H1 (cell line): ENCODE results near the gene SLC38A10. TPM values are rescaled to one million over a fixed set of nuclear protein-coding genes. Genes with fewer than 3 reads are reported as not detected.

Experiments used
- CTCF ChIA-PET: fragments of 300-600 bp; sonication (Branson Sonifier 250); formaldehyde crosslinking; loops from one replicate; lab custom pipeline; 2021; ENCODE audit not compliant: partially characterized antibody; lab: Charles Lee
- POLR2A ChIA-PET: fragments of 300-600 bp; sonication (Branson Sonifier 250); formaldehyde crosslinking; loops from one replicate; lab custom pipeline; 2021; ENCODE audit warnings: inconsistent platforms; ENCODE audit not compliant: partially characterized antibody; lab: Charles Lee
- DNase-seq, 2 experiments: peaks; one replicate each; pipeline versions ENCODE4 v3.0.0 to v3.0.0-alpha.2; 2010 to 2022; ENCODE audit warnings: low spot score in 2 of 2, low read depth in 1 of 2, mixed read lengths in 1 of 2
- FAIRE-seq: peaks from 2 replicates; lab custom pipeline; 2011; peaks lifted over from hg19 to GRCh38; lab: Jason Lieb, UNC
- H2AFZ ChIP-seq: 2 replicates; pipeline ENCODE4 v1.8.1; 2012; ENCODE audit warnings: low read length, inconsistent platforms
- H2AK5ac ChIP-seq: 2 replicates; pipeline ENCODE4 v1.6.1; 2013; ENCODE audit warnings: low read depth, low read length
- H2BK120ac ChIP-seq: replicated peaks from 2 replicates; pipeline ENCODE3; 2013; ENCODE audit warnings: low read depth, low read length, inconsistent platforms
- H2BK12ac ChIP-seq: 2 replicates; pipeline ENCODE4 v1.6.1; 2013; ENCODE audit warnings: low read depth, low read length
- H2BK15ac ChIP-seq: 2 replicates; pipeline ENCODE4 v1.6.1; 2013; ENCODE audit warnings: low read length
- H2BK20ac ChIP-seq: 2 replicates; pipeline ENCODE4 v1.6.1; 2013; ENCODE audit warnings: low read length
- H2BK5ac ChIP-seq: 2 replicates; pipeline ENCODE4 v1.6.1; 2013; ENCODE audit warnings: low read depth, low read length
- H3K14ac ChIP-seq: 2 replicates; pipeline ENCODE4 v1.6.1; 2013; ENCODE audit warnings: inconsistent platforms; ENCODE audit not compliant: insufficient read length
- H3K18ac ChIP-seq: 2 replicates; pipeline ENCODE4 v1.6.1; 2013; ENCODE audit warnings: low read length; ENCODE audit errors: extremely low read depth
- H3K23ac ChIP-seq: 2 replicates; pipeline ENCODE4 v1.6.1; 2013; ENCODE audit warnings: inconsistent platforms; ENCODE audit not compliant: insufficient read length
- H3K23me2 ChIP-seq: 2 replicates; pipeline ENCODE4 v1.6.1; 2013; ENCODE audit warnings: low read depth, low read length
- H3K27ac ChIP-seq: 2 replicates; pipeline ENCODE4 v1.6.1; 2011; ENCODE audit warnings: low read depth, low read length, inconsistent platforms
- H3K27me3 ChIP-seq, 4 experiments: replicated peaks in 1 of 4; 1 replicate in 1 of 4; 2 replicates in 3 of 4; pipeline versions ENCODE4 v1.6.1 to v1.8.1; 2011 to 2013; ENCODE audit warnings: low read length in 3 of 4, mild to moderate bottlenecking in 3 of 4, inconsistent platforms in 2 of 4, mixed read lengths in 2 of 4, moderate library complexity in 1 of 4; ENCODE audit not compliant: control insufficient read depth in 3 of 4, insufficient read depth in 3 of 4; ENCODE audit errors: extremely low read depth in 1 of 4
- H3K36me3 ChIP-seq, 4 experiments: 2 replicates each; pipeline versions ENCODE4 v1.6.1 to v1.8.1; 2011 to 2013; ENCODE audit warnings: mild to moderate bottlenecking in 4 of 4, low read length in 3 of 4, moderate library complexity in 2 of 4, control low read depth in 1 of 4, inconsistent platforms in 1 of 4; ENCODE audit not compliant: insufficient read depth in 4 of 4, control insufficient read depth in 2 of 4
- H3K4ac ChIP-seq: replicated peaks from 2 replicates; pipeline ENCODE3; 2013; ENCODE audit warnings: low read length, low read depth, mixed read lengths, inconsistent platforms; ENCODE audit not compliant: insufficient read length
- H3K4me1 ChIP-seq, 4 experiments: replicated peaks in 1 of 4; 1 replicate in 1 of 4; 2 replicates in 3 of 4; pipeline versions ENCODE4 v1.6.1 to v1.8.1; 2011 to 2013; ENCODE audit warnings: low read length in 3 of 4, inconsistent platforms in 2 of 4, mixed read lengths in 1 of 4; ENCODE audit not compliant: insufficient read depth in 4 of 4, control insufficient read depth in 3 of 4
- H3K4me2 ChIP-seq, 2 experiments: 2 replicates each; pipeline versions ENCODE4 v1.6.1 to v1.8.1; 2011 to 2013; ENCODE audit warnings: low read depth in 2 of 2, low read length in 2 of 2, control low read depth in 1 of 2, inconsistent platforms in 1 of 2, mild to moderate bottlenecking in 1 of 2; ENCODE audit not compliant: insufficient read depth in 1 of 2
- H3K4me3 ChIP-seq, 4 experiments: fragments of 200-600, 300-600 bp in 1 of 4; sonication (generic), shearing (Covaris generic), sonication (Bioruptor Twin) in 1 of 4; 2 replicates each; pipeline versions ENCODE4 v1.5.1 to v1.8.1; 2011 to 2016; ENCODE audit warnings: low read length in 4 of 4, low read depth in 3 of 4, control low read depth in 2 of 4, inconsistent platforms in 2 of 4, mild to moderate bottlenecking in 2 of 4, mixed read lengths in 1 of 4, moderate library complexity in 1 of 4; ENCODE audit not compliant: insufficient read depth in 2 of 4; ENCODE audit errors: extremely low read depth in 1 of 4
- H3K56ac ChIP-seq: replicated peaks from 2 replicates; pipeline ENCODE3; 2013; ENCODE audit warnings: low read depth, mild to moderate bottlenecking, mixed read lengths, low read length, inconsistent platforms; ENCODE audit not compliant: insufficient read length
- H3K79me1 ChIP-seq: 2 replicates; pipeline ENCODE4 v1.6.1; 2013; ENCODE audit warnings: low read depth, low read length, control low read depth
- H3K79me2 ChIP-seq, 2 experiments: 2 replicates each; pipeline versions ENCODE4 v1.6.1 to v1.8.1; 2012 to 2013; ENCODE audit warnings: low read length in 2 of 2, mild to moderate bottlenecking in 2 of 2, inconsistent platforms in 1 of 2; ENCODE audit not compliant: insufficient read depth in 2 of 2, control insufficient read depth in 1 of 2
- H3K9ac ChIP-seq, 4 experiments: replicated peaks in 1 of 4; 1 replicate in 1 of 4; 2 replicates in 3 of 4; pipeline versions ENCODE4 v1.6.1 to v1.8.1; 2011 to 2013; ENCODE audit warnings: low read depth in 3 of 4, low read length in 3 of 4, control low read depth in 2 of 4, mild to moderate bottlenecking in 2 of 4, moderate library complexity in 2 of 4, inconsistent platforms in 1 of 4; ENCODE audit errors: extremely low read depth in 1 of 4
- H3K9me3 ChIP-seq, 2 experiments: 2 replicates each; pipeline versions ENCODE4 v1.6.1 to v1.8.1; 2012 to 2013; ENCODE audit warnings: mild to moderate bottlenecking in 2 of 2, moderate library complexity in 2 of 2, control low read depth in 1 of 2, inconsistent platforms in 1 of 2, low read depth in 1 of 2, low read length in 1 of 2, mixed read lengths in 1 of 2; ENCODE audit not compliant: insufficient read depth in 2 of 2
- H4K20me1 ChIP-seq, 2 experiments: replicated peaks in 1 of 2; 2 replicates each; pipeline versions ENCODE3 to v1.8.1; 2011 to 2013; ENCODE audit warnings: inconsistent platforms in 2 of 2, low read length in 2 of 2, mild to moderate bottlenecking in 1 of 2; ENCODE audit not compliant: insufficient read depth in 2 of 2, control insufficient read depth in 1 of 2
- H4K5ac ChIP-seq: 2 replicates; pipeline ENCODE4 v1.6.1; 2013; ENCODE audit warnings: low read length, low read depth, mixed read lengths, inconsistent platforms; ENCODE audit not compliant: insufficient read length
- H4K8ac ChIP-seq: 2 replicates; pipeline ENCODE4 v1.8.0; 2013; ENCODE audit warnings: mild to moderate bottlenecking, moderate library complexity, low read length, inconsistent platforms; ENCODE audit not compliant: insufficient read depth; ENCODE audit errors: extremely low read depth
- H4K91ac ChIP-seq: replicated peaks from 2 replicates; pipeline ENCODE3; 2013; ENCODE audit warnings: low read length, mixed read lengths, inconsistent platforms; ENCODE audit not compliant: insufficient read length
- PHF8 ChIP-seq: fragments of 200-600 bp; sonication (generic); conservative IDR thresholded peaks from 2 replicates; pipeline ENCODE4 v1.7.1; 2012; ENCODE audit warnings: low read depth, mild to moderate bottlenecking, inconsistent platforms, low read length, moderate library complexity
- SP2 ChIP-seq: IDR thresholded peaks from 2 replicates; pipeline ENCODE4 v1.6.1; 2012; ENCODE audit warnings: mild to moderate bottlenecking, low read length, inconsistent platforms
- SP4 ChIP-seq: IDR thresholded peaks from 2 replicates; pipeline ENCODE4 v1.6.1; 2012; ENCODE audit warnings: low read length, inconsistent platforms
- WGBS, 2 experiments: shearing (Covaris generic) in 1 of 2; methylation state at CpG; one replicate each; pipeline versions ENCODE4 v1.1.6 to v1.1.7; 2013 to 2015; ENCODE audit warnings: low lambda C conversion rate in 2 of 2, mixed read lengths in 2 of 2, inconsistent platforms in 1 of 2, low coverage in 1 of 2, missing lambda C conversion rate in 1 of 2; ENCODE audit not compliant: insufficient replicate concordance in 2 of 2, insufficient coverage in 1 of 2, insufficient read length in 1 of 2; ENCODE audit errors: extremely low coverage in 1 of 2, missing lambda C conversion rate in 1 of 2; 5-methylcytosine and 5-hydroxymethylcytosine counted together
- polyA plus RNA-seq, 7 experiments: library from polyadenylated mRNA; depleted of rRNA in 3 of 7; stranded (reverse) in 5 of 7; unstranded in 2 of 7; fragments of >200 nt in 5 of 7; fragments of 200-250 nt in 2 of 7; gene quantifications; 1 replicate in 5 of 7; 2 replicates in 1 of 7; 4 replicates in 1 of 7; pipeline versions ENCODE4 v1.2.1 to v1.2.3, GENCODE V29; 2011 to 2013; ENCODE audit warnings: missing spikeins in 2 of 7, mixed read lengths in 2 of 7
- total RNA-seq: library from RNA; stranded (reverse); fragmentation: NEBNext Ultra II Directional; extraction: Animal tissue kit (Norgen Biotek cat#: 25700); gene quantifications from 2 replicates; pipeline ENCODE4 v1.2.1, GENCODE V29; 2021

Gene SLC38A10
- total and polyA plus RNA-seq, 2 of the 8 experiments (the other 6 are each of a cell fraction or from before 2014, with no cell fraction given): 26.4 to 41.0 TPM

DNA sequence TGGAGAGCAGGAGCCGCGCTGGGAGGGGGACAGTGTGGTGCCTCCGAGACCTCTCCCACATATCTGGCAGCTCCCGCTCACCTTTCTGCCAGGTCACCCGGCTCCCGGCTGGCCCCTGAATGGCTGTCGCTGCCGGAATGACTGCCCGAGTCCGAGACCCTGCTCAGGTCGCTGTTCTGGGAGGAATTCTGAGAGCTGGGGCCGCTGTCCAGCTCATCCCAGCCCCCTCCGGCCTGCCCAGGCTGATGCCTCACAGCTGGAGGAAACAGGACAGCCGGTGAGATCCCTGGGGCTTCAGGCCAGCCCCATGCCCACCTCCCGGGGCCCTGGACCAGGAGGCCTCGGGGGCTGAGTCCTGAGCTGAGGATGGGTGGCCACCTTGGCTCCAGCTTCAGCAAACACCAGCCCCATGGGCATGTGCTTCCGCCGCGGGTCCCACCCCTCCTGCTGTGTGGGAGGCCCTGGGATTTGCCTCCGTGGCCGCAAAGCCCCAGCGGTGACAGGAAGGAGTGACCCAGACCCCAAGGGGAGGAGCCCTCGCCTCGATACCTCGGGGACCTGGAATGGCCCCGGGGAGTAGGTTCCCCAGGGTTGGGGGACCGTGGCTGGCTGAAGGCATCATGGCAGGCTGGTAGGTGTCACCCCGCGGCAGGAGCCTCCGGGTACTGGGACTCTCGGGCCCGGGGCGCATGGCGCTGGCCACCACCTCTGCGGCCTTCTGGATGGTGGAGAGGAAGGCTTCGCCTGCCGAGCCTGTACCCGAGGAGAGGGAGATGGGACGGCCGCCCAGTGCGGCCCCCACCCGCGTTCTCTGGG is 63.1 kb downstream of the SLC38A10 start:
- no peaks in the 10 kb centered on the region for H3K4me1 ChIP-seq
- H4K20me1 ChIP-seq: peaks cover 0 to 14% of the 10 kb centered on the region in 2 experiments
- no peak overlapping the region for H4K91ac ChIP-seq
- no peak overlapping the region for H3K56ac ChIP-seq
- no peak overlapping the region for H3K4ac ChIP-seq
- no peak overlapping the region for H3K9ac ChIP-seq
- 92% methylated on average over 37 of the region's 43 CpGs; no CpG with 5 or more reads in 1 of the 2 experiments for WGBS, 2 experiments
- no peak overlapping the region for H2BK120ac ChIP-seq
- TF ChIP-seq PHF8 (no peak), SP4 (no peak), SP2 (no peak)
- FAIRE-seq: no peak
- no peak overlapping the region for H3K4me3 ChIP-seq
- DNase-seq: no peak
- H2BK15ac ChIP-seq: no peak overlapping the region
- POLR2A ChIA-PET: interaction anchor here (0.7 to 1.5 kb wide), 4 partner anchors 9 to 15 kb away, joined by 3 to 5 read pairs (median 4); no protein-coding TSS in a partner anchor
- H2BK12ac ChIP-seq: no peak overlapping the region
- no peak overlapping the region for H3K4me2 ChIP-seq
- no peak overlapping the region for H4K5ac ChIP-seq
- H3K36me3 ChIP-seq: peaks cover 0 to 18% (median 4%) of the 10 kb centered on the region in 4 experiments; a peak in 5 of 8 replicates
- no peaks in the 10 kb centered on the region for H3K23me2 ChIP-seq
- H3K79me2 ChIP-seq: no peaks in the 10 kb centered on the region
- peaks cover 3% of the 10 kb centered on the region for H3K79me1 ChIP-seq
- H3K18ac ChIP-seq: no peak overlapping the region
- no peak overlapping the region for H3K27ac ChIP-seq
- CTCF ChIA-PET: interaction anchor here (0.7 to 1.2 kb wide), 4 partner anchors 12 to 141 kb away, joined by 3 to 4 read pairs (median 3); no protein-coding TSS in a partner anchor
- no peak overlapping the region for H3K23ac ChIP-seq
- H3K27me3 ChIP-seq: no peaks in the 10 kb centered on the region
- no peak overlapping the region for H2BK20ac ChIP-seq
- H2AK5ac ChIP-seq: no peak overlapping the region
- H3K9me3 ChIP-seq: no peaks in the 10 kb centered on the region; a peak in 1 of 4 replicates
- H2BK5ac ChIP-seq: no peak overlapping the region
- peak overlapping the region; percentile 14; the same call in 1 of the 2 replicates for H4K8ac ChIP-seq
- no peak overlapping the region for H2AFZ ChIP-seq
- no peak overlapping the region for H3K14ac ChIP-seq
